ENCODE data around the gene MYO18B. TPM values are rescaled to one million over a fixed set of nuclear protein-coding genes. Genes with fewer than 3 reads are reported as not detected.

MYO18B gene
- total RNA-seq, 1 donor from 2014 or later: 0.17 TPM

DNA sequence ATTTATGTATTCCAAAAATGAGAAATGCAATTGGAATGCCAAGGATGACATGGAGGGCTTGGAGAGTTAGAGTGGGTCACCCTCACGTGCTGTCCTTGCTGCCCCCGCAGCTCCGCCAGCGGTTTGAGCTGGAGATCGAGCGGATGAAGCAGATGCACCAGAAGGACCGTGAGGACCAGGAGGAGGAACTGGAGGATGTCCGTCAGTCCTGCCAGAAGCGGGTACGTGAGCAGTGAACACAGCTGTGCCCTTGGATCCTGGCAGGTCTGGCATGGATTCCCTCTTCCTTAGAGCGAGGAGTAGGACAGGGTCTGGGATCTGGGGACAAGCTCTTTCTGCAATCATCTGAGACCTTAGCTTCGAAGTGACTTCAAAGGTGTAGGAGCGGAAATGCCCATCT lies 166.2 kb downstream of the MYO18B start:
- DNase-seq: no peak

DNA sequence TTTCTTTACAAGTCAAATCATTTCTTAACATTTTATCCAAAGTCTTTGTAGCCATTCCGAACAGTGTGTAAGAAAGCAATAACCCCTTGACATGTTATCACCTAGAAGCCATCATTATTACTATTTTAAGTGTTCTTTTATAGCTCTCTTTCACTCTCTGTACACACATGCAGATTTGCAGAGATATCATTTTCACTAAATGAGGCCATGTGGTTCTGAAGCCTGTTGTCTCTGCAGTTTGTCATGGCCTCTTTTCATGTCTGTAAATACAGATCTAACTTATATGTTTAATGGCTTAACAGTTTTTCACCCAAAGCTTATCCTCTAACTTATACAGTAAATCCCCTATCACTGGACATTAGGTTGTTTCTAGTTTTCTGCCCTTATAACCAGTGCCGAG lies 166.8 kb downstream of the MYO18B start:
- no peak for DNase-seq

- no peak for DNase-seq
Measured at GRCh38 chr22:25909614-25910387, 167.8 kb downstream of the MYO18B start.

- no peak for DNase-seq
Measured at GRCh38 chr22:25911243-25911972, 169.4 kb downstream of the MYO18B start.

DNA sequence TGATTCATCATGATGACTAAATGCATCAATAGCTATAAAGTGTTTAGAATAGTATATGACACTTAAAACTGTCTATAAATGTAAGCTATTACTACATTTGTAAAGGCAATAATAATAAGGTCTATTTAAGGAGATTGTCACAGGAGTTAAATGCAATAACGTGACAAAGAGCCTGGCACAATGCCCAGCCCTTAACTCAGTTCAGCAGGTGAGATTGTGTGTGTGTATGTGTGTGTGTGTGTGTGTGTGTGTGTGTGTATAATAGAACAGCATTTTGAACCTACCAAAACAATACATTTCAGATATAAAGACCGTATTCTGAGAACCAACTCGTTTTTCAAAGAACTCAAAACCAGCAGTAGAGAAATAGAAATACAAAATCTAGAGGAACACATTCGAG lies 177.5 kb downstream of the MYO18B start:
- DNase-seq: no peak

DNA sequence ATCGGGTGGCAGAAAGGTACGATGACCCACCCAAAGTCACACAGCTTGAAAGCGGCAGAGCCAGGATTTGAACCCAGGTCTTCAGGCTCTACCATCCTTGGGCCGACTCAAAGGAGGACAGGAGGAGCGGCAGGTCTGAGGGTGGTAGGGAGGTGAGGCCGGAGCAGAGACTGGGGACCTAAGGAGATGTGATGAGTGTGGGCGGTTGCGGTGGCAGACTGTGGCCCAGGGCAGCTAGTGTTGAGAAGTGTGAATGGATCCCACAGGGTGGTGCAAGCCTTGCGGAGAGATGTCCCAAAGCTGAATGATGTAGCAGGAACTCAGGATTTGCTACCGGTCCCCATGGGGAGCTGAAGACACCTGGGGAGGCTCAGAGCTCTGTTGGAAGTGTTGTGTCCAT lies 180.2 kb downstream of the MYO18B start:
- no peak for DNase-seq

DNA sequence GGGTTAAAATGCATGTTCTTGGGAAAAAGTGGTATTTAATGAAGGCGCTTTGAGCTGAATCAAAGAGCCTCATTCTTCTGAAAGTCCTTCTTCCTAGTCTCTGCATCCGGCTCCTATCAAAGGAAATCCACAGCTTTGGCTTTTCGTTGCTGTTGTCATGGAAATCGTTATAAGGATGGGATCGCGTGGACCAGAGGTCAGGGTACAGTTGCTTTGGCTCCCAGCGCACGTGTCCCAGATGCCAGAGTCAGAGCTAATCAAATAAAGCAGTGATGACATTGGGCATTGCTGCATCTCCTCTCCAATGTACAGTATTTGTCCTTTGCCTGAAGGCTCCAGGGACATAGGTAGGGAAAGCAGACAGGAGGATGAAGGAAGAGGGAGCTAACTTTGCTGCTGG lies 181.9 kb downstream of the MYO18B start:
- no peak for DNase-seq

GRCh38 chr22:25928038-25928437 lies 186.1 kb downstream of the MYO18B start:
- no peak for DNase-seq

- DNase-seq: no peak
Measured at GRCh38 chr22:25929321-25929878, 187.4 kb downstream of the MYO18B start.

DNA sequence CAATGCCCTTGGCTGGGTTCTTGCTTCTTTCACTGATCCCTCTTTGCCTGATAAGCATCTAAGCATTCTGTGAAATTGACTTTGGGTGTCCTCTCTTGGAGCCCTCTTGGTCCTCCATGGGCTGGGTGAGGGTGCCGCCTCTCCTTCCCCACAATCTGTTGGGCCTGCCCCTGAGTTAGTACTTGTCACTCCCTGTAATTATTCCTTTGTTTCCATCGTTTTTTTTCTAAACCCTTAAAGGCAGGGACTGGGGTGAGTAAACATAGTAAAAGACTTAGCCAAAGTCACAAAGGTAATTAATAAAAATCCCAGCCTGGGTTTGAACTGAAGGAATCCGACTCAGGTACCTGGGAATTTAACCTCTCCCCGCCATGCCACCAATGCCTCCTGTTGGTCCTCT lies 188.1 kb downstream of the MYO18B start:
- no peak for DNase-seq

GRCh38 chr22:25930788-25931310 lies 188.9 kb downstream of the MYO18B start:
- no peak for DNase-seq

DNA sequence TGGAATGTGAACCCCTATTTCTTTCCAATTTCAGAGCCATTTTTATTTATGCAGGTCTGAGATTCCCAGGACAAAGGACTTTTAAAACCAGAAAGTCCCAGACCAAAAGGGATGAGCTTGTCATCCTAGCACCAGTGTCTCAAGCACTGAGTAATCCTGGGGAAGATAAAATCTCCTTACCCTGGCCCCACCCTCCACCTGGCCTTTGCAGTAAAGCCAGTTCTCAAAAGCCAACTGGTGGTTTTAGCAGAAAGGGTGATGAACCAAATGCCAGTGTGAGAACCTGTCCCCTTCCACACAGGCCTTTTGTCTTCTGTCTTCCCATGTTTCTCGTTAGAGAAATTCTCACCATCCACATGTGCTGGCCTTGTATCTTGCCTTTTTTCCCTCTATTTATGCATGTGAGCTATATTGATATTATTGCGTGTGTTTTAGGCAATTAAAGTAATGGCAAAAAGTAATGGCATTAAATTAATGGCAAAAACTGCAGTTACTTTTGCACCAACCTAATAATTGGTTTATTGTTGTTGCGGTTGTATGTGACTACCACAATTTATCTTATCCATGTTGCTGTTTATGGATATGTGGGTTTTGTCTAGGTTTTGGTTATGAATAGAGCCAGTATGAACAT lies 191.3 kb downstream of the MYO18B start:
- DNase-seq: no peak

GRCh38 chr22:25935266-25936058 lies 193.5 kb downstream of the MYO18B start:
- no peak for DNase-seq

DNA sequence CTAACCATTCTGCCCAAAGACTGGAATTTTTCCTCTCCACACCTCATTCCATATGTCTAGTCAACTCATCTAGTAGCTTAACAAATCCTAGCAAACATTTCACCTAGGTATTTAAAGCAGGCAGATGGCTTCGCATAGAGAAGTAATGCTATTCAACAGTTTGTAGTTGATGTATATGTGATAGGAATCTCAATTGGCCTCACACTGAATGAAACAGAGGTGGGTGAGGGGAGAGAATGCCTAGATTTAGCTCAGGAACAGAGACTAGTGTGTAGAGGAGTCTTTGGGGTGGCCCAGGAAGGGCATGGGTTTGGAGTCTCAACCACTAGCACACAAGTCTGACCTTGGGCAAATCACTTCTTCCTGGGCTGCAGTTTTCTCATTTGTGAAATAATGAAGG lies 196.2 kb downstream of the MYO18B start:
- DNase-seq: no peak

DNA sequence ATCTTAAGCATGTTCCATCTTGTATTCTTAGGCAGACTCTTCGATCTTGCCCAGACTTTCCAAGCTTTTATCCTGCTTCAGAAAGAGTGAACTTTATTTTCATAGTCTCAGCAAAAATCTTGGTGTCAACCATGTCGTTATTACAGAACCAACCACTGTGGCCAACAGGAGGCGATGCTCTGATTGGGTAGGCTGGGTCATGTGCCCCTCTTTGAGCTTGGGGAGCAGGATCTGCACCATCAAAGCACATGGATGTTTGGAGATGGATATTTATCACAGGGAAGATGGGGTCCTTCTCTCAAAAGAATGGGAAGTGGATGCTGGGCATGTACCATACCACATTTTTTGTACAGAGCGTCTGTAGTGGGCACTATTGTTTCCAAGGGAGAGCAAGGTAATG lies 197.4 kb downstream of the MYO18B start:
- DNase-seq: no peak

GRCh38 chr22:25940479-25940878 lies 198.5 kb downstream of the MYO18B start:
- no peak for DNase-seq

DNA sequence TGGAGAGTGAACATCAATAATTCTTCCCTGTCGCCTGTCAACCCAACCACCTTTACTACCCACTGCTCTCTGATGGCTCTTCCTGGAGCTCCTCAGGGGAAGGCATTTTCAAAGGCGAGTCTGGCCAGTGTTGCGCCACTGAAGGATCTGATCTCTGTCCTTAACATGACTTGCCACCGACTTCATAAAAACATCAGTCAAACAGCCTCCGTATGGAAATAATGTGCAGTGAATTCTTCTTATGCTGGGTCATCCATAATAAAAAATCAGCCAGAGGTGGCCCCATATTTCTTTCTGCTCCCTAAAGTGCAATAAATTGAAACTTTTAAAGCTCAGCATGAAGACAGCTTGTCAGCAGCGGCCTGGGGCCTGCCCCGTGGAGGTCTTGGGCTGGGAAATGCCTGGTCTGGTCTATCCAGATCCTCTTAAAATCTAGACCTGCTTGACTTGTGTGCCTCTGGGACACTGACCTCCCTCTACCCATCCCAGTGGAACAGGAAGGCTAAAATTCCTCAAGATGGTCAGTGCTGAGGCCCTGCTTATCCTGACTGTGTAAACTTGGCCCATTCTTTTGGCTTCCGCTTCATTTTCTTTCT lies 199.5 kb downstream of the MYO18B start:
- DNase-seq: no peak

DNA sequence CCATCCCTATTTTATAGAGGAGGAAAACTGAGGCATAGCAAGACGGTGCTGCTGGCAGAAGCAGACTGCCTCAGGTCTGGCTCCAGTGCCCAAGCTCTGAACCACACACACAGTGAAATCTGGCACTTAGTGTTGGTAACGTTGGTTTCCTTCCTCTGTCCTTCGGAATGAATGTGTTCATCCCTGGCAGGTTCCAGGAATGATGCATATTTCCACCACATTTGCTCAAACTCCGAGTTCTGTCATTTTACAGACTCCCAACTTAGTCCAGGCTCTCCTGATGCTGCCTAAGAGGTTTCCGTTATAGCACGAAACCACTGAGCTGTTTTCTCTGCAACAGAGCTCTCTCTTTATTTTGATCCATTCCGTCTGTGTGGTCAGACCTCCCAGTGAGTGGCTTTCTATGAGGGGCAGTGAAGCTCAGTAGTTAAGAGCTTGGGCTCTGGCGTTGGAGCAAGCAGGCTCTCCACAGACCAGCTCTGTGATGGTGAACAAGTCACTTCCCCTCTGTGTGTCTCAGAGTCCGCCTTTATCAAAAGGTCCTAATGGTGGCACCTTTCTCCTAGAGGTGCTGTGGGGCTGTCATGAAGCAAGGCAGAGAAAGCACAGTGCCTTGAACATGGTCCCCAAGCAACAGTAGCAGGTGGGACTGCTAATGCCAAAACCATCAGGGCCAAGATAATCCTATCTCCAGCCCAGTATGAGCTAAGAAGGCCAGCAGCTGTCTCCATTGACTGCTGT lies 200.3 kb downstream of the MYO18B start:
- no peak for DNase-seq

- DNase-seq: no peak
Measured at GRCh38 chr22:25942856-25943411, 200.9 kb downstream of the MYO18B start.

DNA sequence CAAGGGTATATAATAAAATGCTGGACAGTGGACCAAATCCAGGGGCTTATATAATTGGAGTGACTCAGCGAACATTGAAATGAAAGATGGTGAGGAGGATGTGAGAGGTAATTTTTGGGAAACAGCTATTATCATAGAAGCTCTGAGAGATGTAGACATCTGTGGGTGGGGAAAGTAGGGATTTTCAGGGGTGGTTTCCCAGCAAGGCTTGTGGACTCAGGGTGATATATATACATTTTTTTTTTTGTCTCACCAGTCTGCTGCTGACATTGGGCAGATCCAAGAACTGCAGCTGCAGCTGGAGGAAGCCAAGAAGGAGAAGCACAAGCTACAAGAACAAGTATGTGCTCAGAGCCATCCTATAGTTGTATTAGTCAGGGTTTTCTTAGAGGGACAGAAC lies 208.1 kb downstream of the MYO18B start:
- DNase-seq: no peak

DNA sequence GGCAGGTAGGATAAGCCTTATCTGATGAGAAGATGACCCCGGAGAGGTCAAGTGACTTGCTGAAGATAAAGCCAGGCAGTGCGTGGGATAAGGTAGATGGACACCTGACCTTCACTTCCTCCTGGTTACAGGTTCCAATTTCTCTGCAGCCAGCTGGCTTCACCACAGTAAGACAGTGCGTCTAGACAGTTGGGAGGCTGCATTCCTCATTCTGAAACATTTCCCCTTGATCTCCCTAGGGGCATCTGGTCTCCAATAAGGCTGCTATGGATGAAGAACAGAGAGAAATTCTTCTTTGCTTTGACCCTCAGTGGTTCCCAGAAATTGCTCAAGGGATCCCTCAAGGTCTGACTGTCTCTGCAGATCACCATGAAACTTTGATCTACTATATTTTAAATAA lies 211.3 kb downstream of the MYO18B start:
- no peak for DNase-seq
